Caco-2 (cell line): ENCODE data around the gene OR2T35. TPM values are rescaled to one million over a fixed set of nuclear protein-coding genes. Genes with fewer than 3 reads are reported as not detected.
"Not testable (repeated sequence)": the region's sequence is repeated elsewhere in the genome, so short reads cannot be mapped to it uniquely, and the experiment has no call there.

ENCODE experiments used
- Bru-seq: library from RNA; stranded (reverse); fragments of 400-500 nt; gene quantifications from one replicate; lab custom pipeline; 2021; lab: Mats Ljungman, UMichigan
- BruChase-seq, 2 experiments: library from RNA; stranded (reverse); fragments of 400-500 nt; gene quantifications; one replicate each; lab custom pipeline; 2021; lab: Mats Ljungman, UMichigan
- BruUV-seq: library from RNA; stranded (reverse); fragments of 400-500 nt; replicated peaks from 2 replicates; lab custom pipeline; 2021; lab: Mats Ljungman, UMichigan
- CTCF ChIA-PET: fragments of 300-600 bp; sonication (Branson Sonifier 250); formaldehyde crosslinking; loops from one replicate; lab custom pipeline; 2022; ENCODE audit warnings: antibody characterized with exemption; lab: Charles Lee
- POLR2A ChIA-PET: fragments of 300-600 bp; sonication (Branson Sonifier 250); formaldehyde crosslinking; loops from one replicate; lab custom pipeline; 2022; ENCODE audit warnings: antibody characterized with exemption; lab: Charles Lee
- DNase-seq, 2 experiments: peaks; one replicate each; pipeline versions ENCODE4 v3.0.0 to v3.0.0-alpha.2; 2020 to 2022
- H3K27me3 ChIP-seq: replicated peaks from 2 replicates; pipeline ENCODE4 v1.6.0; 2011; ENCODE audit warnings: low read length; ENCODE audit not compliant: control insufficient read depth, insufficient read depth
- H3K36me3 ChIP-seq: 2 replicates; pipeline ENCODE4 v1.5.1; 2011; ENCODE audit warnings: low read length; ENCODE audit not compliant: control insufficient read depth, insufficient read depth
- H3K4me1 ChIP-seq: fragments of 250-450 bp; sonication (Bioruptor Pico); 2 replicates; pipeline ENCODE4 v1.5.1; 2020; ENCODE audit warnings: mild to moderate bottlenecking
- H3K4me3 ChIP-seq: 2 replicates; pipeline ENCODE4 v1.5.1; 2011; ENCODE audit warnings: low read depth, mild to moderate bottlenecking, control low read depth, low read length
- H3K9me3 ChIP-seq: fragments of 250-450 bp; sonication (Bioruptor Pico); 2 replicates; pipeline ENCODE4 v1.5.1; 2020; ENCODE audit warnings: mild to moderate bottlenecking, moderate library complexity
- H3K27ac Mint-ChIP-seq: one replicate; pipeline ENCODE4 v1.8.0; 2022; ENCODE audit warnings: mixed read lengths; ENCODE audit not compliant: unreplicated experiment
- H3K27me3 Mint-ChIP-seq: one replicate; pipeline ENCODE4 v1.8.0; 2022; ENCODE audit warnings: mixed read lengths; ENCODE audit not compliant: insufficient read depth, unreplicated experiment
- H3K36me3 Mint-ChIP-seq: one replicate; pipeline ENCODE4 v1.8.0; 2022; ENCODE audit warnings: mild to moderate bottlenecking, mixed read lengths; ENCODE audit not compliant: insufficient read depth, unreplicated experiment
- H3K4me1 Mint-ChIP-seq: one replicate; pipeline ENCODE4 v1.8.0; 2022; ENCODE audit warnings: low read depth, mixed read lengths; ENCODE audit not compliant: unreplicated experiment
- H3K4me3 Mint-ChIP-seq: one replicate; pipeline ENCODE4 v1.8.0; 2022; ENCODE audit warnings: mild to moderate bottlenecking, moderate library complexity, mixed read lengths; ENCODE audit not compliant: unreplicated experiment
- H3K9me3 Mint-ChIP-seq: one replicate; pipeline ENCODE4 v1.8.0; 2022; ENCODE audit warnings: mixed read lengths; ENCODE audit not compliant: unreplicated experiment
- CTCF ChIP-seq, 2 experiments: fragments of 200-600 bp in 1 of 2; IDR thresholded peaks; 1 replicate in 1 of 2; 2 replicates in 1 of 2; pipeline versions ENCODE4 v1.5.1 to v1.8.0; 2011 to 2022; ENCODE audit warnings: antibody characterized with exemption in 1 of 2, control low read depth in 1 of 2, inconsistent platforms in 1 of 2, low read depth in 1 of 2, low read length in 1 of 2, mild to moderate bottlenecking in 1 of 2, moderate library complexity in 1 of 2; ENCODE audit not compliant: insufficient read depth in 1 of 2, severe bottlenecking in 1 of 2, unreplicated experiment in 1 of 2
- intact Hi-C: fragments of 100-400 bp; cut with micrococcal nuclease; formaldehyde crosslinking; loops from one replicate; pipeline ENCODE4 v1.10.0; 2022; ENCODE audit not compliant: unreplicated experiment
- long read RNA-seq: library from polyadenylated mRNA; stranded (forward); transcript quantifications from one replicate; pipeline ENCODE4 v2.0.0, GENCODE V29; 2022
- total RNA-seq: library from RNA; stranded (reverse); gene quantifications from 2 replicates; pipeline ENCODE4 v1.2.3, GENCODE V29; 2022

The OR2T35 gene
- total RNA-seq (not detected in 2 replicates), Bru-seq, nascent RNA (not detected), BruChase-seq, experiment 1, labeled RNA remaining after a 2-hour chase (not detected), BruChase-seq, experiment 2, labeled RNA remaining after a 6-hour chase (not detected)
- long read RNA-seq = 0 reads

GRCh38 chr1:248645178-248645577, at the start of gene OR2T35:
Gene OR2T35, minus strand, starts transcription at chr1:248645278. Its CDS starts 6,020 bp downstream, at chr1:248639258.
- H3K4me3 Mint-ChIP-seq, H3K36me3 ChIP-seq, H3K36me3 Mint-ChIP-seq, H3K4me1 ChIP-seq, H3K4me1 Mint-ChIP-seq, intact Hi-C loops, BruUV-seq, POLR2A ChIA-PET, H3K9me3 Mint-ChIP-seq, CTCF ChIA-PET, DNase-seq, H3K27ac Mint-ChIP-seq, H3K9me3 ChIP-seq, H3K4me3 ChIP-seq, H3K27me3 Mint-ChIP-seq, H3K27me3 ChIP-seq: not testable (repeated sequence)

GRCh38 chr1:248691567-248692155, 46.6 kb upstream of the OR2T35 start:
- POLR2A ChIA-PET = no interaction called here
- Histone ChIP-seq H3K4me1 (no peaks in the 10 kb centered on the region), H3K9me3 (no peaks in the 10 kb centered on the region), H3K27me3 (no peaks in the 10 kb centered on the region), H3K4me3 (no peak overlapping the region), H3K36me3 (no peaks in the 10 kb centered on the region)
- no peak for DNase-seq
- peaks cover 27% of the 10 kb centered on the region for H3K9me3 Mint-ChIP-seq
- intact Hi-C loops = no loop called here
- no peak overlapping the region for H3K4me3 Mint-ChIP-seq
- no peaks in the 10 kb centered on the region for H3K36me3 Mint-ChIP-seq
- no peaks in the 10 kb centered on the region for H3K4me1 Mint-ChIP-seq
- H3K27me3 Mint-ChIP-seq = no peaks in the 10 kb centered on the region
- no TSS peak for BruUV-seq
- TF ChIP-seq CTCF (IDR thresholded peaks at IDR 0.05; ENCODE audit: insufficient read depth in 1 of 2, low read depth in 1 of 2, low read length in 1 of 2, severe bottlenecking in 1 of 2, unreplicated experiment in 1 of 2) = no peak
- CTCF ChIA-PET = no interaction called here
- no peak overlapping the region for H3K27ac Mint-ChIP-seq

- Histone ChIP-seq H3K36me3 (no peaks in the 10 kb centered on the region), H3K4me1 (no peaks in the 10 kb centered on the region), H3K9me3 (no peaks in the 10 kb centered on the region), H3K27me3 (no peaks in the 10 kb centered on the region), H3K4me3 (no peak overlapping the region)
- intact Hi-C loops = no loop called here
- Mint-ChIP-seq H3K9me3 (peaks cover 21% of the 10 kb centered on the region), H3K4me3 (no peak overlapping the region), H3K36me3 (no peaks in the 10 kb centered on the region), H3K27me3 (no peaks in the 10 kb centered on the region), H3K4me1 (no peaks in the 10 kb centered on the region), H3K27ac (no peak overlapping the region)
- ChIA-PET POLR2A (no interaction called here), CTCF (no interaction called here)
- no peak for DNase-seq
- no TSS peak for BruUV-seq
- TF ChIP-seq CTCF (IDR thresholded peaks at IDR 0.05; ENCODE audit: insufficient read depth in 1 of 2, low read depth in 1 of 2, low read length in 1 of 2, severe bottlenecking in 1 of 2, unreplicated experiment in 1 of 2) = no peak
These were observed 43.6 kb upstream of the OR2T35 start for GRCh38 chr1:248688527-248689298.
